AG08396 (cell line): ENCODE measurements around the gene KRT17.
"Not testable (repeated sequence)": the region's sequence is repeated elsewhere in the genome, so short reads cannot be mapped to it uniquely, and the experiment has no call there.

Source experiments
- DNase-seq: peaks from one replicate; pipeline ENCODE4 v3.0.0; 2012; ENCODE audit warnings: low spot score, mixed read lengths

The KRT17 gene

DNA sequence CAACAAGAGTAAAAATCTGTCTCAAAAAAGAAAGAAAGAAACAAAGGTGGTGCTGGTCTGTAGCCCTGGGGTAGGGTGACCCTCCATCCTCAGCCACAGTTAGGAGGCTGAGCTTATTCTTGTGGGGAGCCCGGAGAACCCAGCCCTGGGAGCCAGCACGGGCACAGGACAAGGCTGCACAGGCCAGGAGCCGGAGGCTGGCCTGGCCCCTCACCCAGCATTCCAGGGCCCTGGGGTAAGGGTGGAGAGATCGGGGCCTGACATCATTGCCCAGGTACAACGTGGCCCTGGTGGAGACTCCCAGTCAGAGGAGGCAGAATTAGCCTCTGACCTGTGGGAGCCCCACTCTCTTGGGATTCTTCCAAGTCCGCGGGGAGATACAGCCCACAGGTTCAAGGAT is 10.3 kb upstream of the KRT17 start:
- no peak for DNase-seq

DNA sequence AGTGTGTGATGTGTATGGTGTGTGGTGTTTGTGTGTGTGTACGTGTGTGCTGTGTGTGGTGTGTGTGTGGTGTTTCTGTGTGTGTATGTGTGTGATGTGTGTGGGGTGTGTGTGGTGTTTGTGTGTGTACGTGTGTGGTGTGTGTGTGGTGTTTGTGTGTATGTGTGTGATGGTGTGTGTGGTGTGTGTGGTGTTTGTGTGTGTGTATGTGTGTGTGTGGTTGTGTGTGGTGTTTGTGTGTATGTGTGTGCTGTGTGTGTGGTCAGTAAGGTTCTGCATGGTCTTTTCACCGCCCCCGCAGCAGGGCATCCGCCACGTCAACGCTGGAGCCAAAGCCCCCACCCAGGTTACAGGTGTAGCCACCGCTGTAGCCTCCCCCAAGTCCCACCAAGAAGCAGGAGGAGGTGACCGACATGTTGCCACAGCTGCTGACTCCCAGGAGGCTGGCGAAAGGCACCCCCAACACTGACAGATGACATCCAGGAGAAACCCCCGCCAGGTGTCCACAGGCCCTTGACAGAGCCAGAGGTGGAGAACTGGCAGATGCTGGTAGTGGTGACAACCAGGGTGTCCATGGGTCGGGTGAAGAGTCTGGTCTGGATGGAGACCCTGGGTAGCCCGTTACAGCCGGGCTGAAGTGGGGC is 9.3 kb upstream of the KRT17 start:
- no peak for DNase-seq

DNA sequence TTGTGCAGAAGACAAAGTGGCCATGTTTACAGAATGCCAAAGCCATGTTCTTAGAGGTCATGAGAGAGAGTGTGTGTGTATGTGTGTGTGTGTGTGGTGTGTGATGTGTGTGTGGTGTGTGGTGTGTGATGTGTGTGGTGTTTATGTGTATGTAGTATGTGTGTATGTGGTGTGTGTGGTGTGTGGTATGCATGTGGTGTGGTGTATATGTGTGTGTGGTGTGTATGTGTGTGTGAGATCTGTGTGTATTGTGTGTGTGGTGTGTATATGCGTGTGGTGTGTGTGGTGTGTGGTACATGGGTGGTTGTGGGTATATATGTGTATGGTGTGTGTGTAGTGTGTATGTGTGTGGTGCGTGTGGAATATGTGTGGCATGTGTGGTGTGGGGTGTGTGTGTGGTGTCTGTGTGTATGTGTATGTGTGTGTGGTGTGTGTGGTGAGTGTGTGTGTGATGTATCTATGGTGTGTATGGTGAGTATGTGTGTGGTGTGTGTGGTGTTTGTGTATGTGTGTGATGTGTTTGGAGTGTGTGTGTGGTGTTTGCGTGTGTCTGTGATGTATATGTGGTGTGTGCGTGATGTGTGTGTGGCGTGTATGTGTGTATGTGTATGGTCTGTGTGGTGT is 8.2 kb upstream of the KRT17 start:
- DNase-seq = no peak

GRCh38 chr17:41631898-41632285 is 7.5 kb upstream of the KRT17 start:
- no peak for DNase-seq

GRCh38 chr17:41631025-41631897 is 6.9 kb upstream of the KRT17 start:
- DNase-seq = no peak

- no peak for DNase-seq
Measured at GRCh38 chr17:41629826-41630670, 5.7 kb upstream of the KRT17 start.

- no peak for DNase-seq
Measured at GRCh38 chr17:41629316-41629715, 4.9 kb upstream of the KRT17 start.

DNA sequence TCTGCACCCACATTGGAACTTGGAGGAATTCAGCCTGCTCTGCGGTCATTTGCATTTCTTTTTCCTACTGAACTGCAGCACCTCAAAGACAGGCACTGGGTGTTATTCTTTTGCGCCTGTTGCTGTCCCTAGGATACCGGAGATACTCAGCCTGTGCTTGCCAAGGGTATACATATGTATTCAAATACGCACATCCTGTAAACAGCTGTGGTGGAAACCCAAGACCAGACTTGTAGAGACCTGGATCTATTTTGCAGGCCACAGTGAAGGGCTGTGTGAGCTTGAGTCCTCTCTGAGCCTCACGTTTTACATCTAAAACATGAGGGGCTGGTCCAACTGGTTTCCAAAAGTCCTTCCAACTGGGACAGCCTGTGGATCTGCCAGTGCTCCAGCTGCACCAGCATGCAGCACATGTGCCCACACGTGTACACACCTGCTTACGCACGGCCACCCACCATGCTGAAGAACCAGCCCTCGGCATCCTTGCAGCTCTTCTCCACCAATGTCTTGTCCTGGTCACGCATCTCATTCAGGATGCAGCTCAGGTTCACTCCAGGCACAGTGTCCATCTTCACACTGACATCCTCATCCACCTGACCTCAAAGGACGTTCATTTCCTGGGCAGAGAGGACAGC is 4.4 kb upstream of the KRT17 start:
- DNase-seq = not testable (repeated sequence)

DNA sequence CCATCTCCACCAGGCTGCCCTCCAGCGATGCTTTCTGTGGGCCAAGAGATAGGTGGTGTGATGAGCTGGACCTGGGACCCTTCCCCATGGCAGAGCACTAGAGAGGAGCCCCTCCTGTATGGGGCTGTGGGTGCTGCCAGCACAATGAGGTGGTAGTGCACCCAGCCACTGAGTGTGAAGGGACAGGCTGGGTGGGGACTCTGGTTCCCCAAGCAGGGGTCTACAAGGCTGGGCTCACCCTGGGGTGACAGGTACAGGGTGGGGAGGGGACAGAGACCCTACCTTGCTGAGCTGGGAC is 3.6 kb upstream of the KRT17 start:
- not testable (repeated sequence) for DNase-seq

- DNase-seq = no peak
Measured at GRCh38 chr17:41627316-41628072, 3.1 kb upstream of the KRT17 start.

- not testable (repeated sequence) for DNase-seq
Measured at GRCh38 chr17:41626914-41627295, 2.5 kb upstream of the KRT17 start.

DNA sequence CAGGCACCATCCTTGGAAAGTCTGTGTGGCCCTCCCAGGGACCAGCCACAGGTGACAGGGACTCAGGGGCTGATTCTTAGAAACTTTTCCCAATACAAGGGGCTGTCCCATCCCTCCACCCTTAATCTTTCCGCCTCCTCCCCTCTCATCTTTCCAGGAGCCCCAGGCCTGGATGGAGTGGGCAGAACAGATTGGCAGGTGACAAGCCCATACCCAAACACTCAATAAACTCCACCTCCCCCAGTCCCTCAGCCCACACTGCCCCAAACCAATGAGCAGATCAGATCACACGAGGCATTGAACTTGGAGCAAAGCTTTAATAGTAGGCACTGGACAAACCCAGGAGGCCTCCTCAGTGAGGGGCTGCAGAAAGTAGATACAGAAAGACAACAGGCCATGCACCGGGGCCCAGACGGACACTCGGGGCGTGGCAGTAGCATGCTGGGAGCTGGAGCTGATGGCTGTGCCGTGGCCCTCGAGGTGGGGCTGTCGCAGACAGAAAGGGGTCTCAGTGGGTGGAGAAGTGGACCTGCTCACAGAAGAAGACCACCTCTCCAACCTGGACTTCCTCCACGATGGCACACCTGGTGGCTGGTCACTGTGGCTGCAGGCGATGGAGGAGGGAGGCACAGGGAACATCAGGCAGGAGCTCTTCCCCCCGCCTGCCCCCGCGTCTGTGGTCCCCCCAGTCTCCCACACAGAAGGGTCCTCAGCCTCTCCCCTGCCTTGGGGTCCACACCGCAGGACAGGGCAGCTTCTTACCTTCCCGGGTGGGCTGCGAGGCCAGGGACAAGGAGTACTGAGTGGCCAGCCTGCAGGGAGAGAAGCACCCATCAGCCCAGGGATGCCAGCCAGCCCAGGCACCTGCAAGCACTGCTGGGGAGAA is 1.9 kb upstream of the KRT17 start:
- not testable (repeated sequence) for DNase-seq

DNA sequence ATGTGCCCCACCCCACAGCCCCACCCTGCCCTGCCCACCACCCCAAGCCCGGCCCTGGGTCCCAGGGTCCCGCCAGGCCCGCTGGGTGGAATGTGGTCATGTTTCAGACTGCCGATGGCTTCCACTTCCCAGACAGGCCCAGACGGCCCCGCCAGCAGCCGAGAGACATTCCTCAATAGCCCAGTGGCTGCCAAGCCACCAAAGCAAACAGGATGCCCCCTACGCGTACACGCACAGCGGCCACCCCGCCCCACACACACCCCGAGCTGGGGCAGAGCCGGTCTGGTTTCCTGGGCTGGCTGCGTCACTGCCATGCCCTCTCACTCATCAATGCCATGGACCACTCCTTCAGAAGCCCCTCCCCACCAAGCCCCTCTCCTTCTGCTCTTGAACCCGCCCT is 1.2 kb upstream of the KRT17 start:
- DNase-seq = no peak

DNA sequence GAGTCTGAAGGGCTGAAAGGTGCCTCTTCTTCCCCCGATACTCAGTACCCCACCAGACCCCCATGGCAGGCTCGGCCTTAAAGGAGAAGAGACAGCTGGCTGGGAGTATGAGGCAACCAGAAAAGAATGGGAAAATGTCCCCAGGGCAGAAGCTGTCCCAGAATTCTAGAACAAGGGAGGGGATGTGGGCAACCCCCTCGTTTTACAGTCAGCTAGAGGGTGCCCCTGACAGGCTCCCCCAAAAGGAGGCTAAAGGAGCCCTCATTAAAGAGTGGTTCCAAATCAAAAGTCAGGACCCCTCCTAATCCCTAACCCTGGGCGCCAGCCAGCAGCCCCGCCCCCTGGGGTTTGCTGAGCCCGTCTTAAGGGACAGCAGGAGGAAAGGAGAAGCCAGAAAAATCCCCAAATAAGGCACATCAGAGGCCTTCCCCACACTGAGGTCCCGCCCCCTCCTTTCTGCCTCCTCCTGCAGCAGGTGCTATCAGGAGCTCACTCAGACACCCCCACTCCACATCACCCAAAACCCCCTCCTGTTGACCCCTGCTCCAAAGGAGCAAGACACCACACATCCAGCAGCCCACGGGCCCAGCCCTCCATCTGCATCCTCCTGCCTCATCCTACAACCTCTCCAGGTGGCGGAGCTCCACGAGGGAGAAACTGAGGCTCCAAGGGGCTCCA is 1.1 kb downstream of the KRT17 start:
- DNase-seq = not testable (repeated sequence)

GRCh38 chr17:41622340-41623183 is 1.8 kb downstream of the KRT17 start:
- not testable (repeated sequence) for DNase-seq

DNA sequence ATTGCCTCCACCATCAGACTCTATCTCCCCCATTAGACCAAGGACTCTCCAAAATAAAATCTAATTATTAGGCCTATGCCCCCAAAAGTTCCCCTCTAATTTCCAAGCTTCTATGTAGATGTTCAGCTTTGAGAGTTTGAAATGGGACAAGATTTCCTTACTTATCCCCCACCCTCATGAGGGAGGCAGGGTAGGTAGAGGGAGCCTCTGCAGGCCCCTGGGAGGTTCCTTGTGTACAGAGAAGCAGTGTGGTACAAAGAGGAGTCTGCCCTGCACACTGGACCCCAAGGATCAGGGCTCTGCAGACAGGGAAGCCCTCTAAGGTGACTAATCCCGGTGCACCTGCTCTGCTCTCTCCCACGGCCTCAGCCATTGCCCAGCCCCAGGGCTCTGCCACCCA is 2.5 kb downstream of the KRT17 start:
- DNase-seq = no peak

DNA sequence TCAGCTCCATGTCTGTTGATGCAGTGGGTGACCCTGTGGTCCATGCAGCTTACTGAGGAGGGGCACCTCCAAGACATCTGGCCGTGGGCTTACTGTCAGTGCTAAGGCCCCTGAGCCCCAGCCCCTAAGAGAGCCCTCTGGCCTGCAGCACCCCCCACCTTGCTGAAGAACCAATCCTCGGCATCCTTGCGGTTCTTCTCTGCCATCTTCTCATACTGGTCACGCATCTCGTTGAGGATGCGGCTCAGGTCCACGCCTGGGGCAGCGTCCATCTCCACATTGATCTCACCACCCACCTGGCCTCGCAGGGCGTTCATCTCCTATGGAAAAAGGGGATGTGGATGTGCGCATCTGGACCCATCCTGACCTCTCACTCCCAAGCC is 2.9 kb downstream of the KRT17 start:
- DNase-seq = not testable (repeated sequence)

GRCh38 chr17:41620583-41621434 is 3.6 kb downstream of the KRT17 start:
- no peak for DNase-seq
